ENCODE data around the gene NCAM1.

NCAM1 gene

GRCh38 chr11:113134626-113135025, 173.4 kb downstream of the NCAM1 start:
- no peak for DNase-seq

DNA sequence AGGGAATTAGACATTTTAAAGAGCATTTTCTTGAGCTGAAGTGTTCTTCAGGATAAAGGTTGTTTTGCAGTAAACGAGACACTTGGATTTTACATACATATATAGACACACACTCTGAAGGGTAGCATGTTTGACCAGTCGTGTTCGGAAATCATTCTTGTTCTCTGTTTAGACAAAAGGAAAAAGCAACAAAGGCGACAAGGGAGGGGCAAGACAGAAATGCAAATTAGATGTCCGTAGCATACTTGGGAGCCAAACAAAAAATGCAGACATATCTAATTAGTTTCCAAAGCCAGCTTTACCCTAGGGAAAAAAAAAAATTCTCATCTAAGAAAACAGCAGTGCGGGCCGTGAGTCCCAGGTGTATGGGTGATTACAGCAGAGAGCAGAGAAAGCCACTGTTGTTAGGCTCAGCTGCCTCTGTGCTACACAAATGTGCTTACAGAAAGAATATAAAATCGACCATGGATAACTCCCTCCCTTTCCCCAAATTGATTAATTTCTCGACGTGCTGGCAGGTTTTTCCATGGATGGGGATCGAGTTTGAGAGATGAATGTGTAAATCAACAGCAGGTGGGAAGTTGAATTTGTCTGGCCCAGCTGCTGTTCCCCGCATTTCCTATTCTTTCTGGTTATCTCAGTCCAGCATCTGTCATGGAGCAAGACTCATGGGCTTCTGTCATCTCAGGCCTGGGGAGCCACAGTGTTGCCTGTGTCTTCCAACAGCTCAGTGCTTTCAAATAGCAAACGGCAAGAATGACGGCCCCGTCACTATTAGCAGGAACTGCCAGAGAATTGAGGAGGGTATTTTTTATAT, 176.7 kb downstream of the NCAM1 start:
- DNase-seq, result no peak

GRCh38 chr11:113138731-113139130, 177.5 kb downstream of the NCAM1 start:
- DNase-seq, result no peak

DNA sequence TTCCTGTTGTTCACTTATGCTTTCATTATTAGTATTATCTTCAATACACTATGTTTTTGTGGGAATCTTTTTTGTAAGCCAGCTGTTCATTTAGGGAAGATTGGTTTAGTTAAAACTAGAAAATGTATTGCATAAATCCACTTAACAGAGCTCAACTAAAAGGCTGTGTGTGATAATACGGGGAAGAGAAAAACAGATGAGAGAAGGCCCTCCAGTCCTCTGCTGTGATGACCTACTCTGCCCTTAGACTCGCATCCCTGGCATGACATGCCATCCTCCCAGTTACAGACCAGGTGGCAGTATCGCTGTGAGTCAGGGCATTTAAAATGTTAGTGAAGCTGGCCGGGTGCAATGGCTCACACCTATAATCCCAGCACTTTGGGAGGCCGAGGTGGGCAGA, 179.8 kb downstream of the NCAM1 start:
- DNase-seq, result no peak

GRCh38 chr11:113142508-113142907, 181.3 kb downstream of the NCAM1 start:
- DNase-seq, result no peak

DNA sequence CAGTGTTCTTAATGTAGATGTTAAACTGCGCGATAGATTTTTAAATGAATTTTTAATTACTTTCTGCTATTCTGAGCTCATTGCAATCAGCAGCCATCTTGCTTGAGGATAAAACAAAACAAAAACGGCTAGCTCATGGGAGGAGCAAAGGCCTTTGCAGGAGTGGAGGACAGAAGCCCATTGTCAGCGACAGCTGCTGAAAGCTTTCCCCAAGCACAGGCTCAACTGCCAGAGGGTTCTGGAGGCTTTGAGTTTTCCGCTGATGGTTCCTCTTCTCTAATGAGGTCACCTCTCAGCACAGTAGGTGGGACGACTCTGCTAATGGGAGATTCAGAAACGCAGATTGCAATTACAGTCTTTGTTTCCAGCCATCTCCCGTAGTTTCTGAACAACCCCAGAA, 186.0 kb downstream of the NCAM1 start:
- DNase-seq, result no peak

GRCh38 chr11:113148076-113148475, 186.9 kb downstream of the NCAM1 start:
- DNase-seq, result no peak

GRCh38 chr11:113148652-113149051, 187.4 kb downstream of the NCAM1 start:
- DNase-seq, result no peak

- DNase-seq, result no peak
Observed at GRCh38 chr11:113151521-113151920, 190.3 kb downstream of the NCAM1 start.

- DNase-seq, result no peak
Observed at GRCh38 chr11:113152500-113152899, 191.3 kb downstream of the NCAM1 start.

DNA sequence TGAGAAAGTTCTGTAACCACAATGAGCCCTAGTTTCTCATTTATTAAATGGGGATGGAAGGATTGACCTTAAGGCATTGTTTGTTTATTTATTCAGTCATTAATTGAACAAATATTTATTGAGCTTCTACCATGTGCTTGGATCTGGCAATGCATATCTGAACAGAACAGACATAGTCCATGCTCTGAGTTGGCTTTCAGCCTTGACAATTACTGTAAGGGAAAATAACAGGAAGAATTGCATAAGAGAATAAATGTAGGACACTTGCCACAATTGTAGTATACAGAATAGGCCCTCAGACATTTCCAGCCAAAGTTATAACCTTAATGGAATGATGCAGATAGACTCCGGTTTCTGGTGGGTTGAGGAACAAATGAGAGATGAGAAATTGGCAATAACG, 192.6 kb downstream of the NCAM1 start:
- DNase-seq, result no peak

GRCh38 chr11:113159988-113160807, 199.0 kb downstream of the NCAM1 start:
- no peak for DNase-seq

DNA sequence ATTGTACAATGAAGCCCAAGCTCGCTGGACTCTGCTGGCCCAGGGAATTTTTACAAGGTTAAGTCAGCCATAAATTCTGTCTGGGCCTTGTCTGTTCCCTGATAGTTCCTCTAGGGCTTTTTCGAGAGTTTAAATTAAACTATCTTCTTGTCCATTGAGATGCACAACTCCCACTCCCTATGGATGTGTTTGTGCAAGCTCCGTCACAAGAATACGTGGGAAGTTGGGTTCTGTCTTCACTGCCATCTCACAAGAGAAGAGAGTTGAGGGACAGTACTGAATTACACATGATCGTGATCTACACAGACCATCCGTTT, 199.5 kb downstream of the NCAM1 start:
- no peak for DNase-seq

DNA sequence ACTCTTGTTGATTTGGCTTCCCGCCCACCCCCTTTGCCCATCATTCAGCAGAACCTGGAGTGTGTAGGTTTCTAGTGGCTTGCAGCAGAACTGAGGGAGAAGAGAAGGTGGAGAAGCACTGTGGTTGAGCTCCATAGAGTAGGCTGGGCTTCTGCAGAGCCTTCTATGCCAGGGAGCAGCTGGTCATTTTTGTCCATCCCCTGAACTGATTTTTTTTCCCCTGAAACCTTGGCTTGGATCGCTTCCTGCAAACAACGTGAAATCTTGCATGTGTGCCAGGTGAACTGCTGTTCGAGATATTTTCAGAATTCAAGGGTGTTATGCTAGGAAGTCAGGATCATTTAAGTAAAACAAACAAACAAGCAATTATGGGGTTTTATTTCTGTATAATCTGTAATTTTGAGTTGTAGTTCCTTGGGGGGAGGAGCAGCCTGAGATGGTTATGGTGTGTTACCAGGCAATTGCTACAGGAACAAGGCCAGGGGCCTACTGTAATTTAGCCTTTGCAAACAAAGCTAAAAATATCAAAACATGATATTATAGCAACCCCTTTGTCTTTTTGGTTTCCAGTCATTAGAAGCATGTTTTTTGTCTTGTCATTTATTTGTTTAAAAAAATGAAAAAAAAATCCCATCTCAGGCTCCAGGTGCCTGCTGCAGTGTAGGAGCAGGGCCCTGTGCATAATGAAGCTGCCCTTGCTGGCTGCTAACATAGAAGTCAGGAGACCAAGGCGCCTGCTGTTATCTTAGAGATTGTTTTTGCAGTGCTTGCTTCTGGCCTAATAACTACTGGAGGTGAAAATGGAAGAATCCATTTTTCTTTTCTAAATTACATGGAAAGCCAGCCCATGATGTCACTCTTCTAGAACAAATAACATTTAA, 200.7 kb downstream of the NCAM1 start:
- no peak for DNase-seq

- DNase-seq, result no peak
Observed at GRCh38 chr11:113162592-113162962, 201.4 kb downstream of the NCAM1 start.

DNA sequence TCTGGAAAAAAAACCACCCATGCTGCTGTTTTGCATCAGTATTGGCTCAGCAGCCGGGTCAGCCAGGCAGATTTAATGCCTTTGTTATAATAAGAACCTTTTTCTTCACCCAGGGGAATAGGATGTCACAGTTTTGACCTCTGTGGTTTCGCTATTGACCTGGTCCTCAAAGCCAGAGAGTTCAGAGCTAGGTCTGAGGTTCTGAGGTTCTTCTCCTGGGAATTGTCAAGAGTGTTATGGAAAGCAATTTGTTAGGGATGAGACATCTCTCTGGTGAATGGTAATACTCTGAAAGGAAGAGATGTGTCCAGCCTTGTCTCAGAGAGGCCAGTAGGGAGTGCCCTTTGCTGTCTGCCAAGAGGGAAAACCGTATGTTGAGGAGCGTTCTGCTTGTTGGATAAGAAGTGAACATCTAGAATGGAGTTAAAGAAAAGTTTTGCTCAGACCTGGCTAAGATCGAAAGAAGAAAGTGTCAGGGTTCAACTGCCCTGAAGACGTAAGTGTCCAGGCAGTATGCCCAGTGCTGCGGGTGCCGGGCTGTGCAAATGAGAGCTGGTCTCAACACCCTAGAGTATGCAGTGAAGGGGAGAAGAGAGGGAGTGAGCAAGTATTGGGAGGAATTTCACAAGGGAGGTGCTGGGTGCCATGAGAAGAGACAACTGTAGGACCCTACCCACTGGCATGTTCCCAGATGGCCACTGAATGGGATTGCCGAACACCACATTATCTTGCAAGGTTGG, 202.2 kb downstream of the NCAM1 start:
- no peak for DNase-seq

GRCh38 chr11:113166280-113166679, 205.1 kb downstream of the NCAM1 start:
- DNase-seq, result no peak

- no peak for DNase-seq
Observed at GRCh38 chr11:113167599-113167998, 206.4 kb downstream of the NCAM1 start.

DNA sequence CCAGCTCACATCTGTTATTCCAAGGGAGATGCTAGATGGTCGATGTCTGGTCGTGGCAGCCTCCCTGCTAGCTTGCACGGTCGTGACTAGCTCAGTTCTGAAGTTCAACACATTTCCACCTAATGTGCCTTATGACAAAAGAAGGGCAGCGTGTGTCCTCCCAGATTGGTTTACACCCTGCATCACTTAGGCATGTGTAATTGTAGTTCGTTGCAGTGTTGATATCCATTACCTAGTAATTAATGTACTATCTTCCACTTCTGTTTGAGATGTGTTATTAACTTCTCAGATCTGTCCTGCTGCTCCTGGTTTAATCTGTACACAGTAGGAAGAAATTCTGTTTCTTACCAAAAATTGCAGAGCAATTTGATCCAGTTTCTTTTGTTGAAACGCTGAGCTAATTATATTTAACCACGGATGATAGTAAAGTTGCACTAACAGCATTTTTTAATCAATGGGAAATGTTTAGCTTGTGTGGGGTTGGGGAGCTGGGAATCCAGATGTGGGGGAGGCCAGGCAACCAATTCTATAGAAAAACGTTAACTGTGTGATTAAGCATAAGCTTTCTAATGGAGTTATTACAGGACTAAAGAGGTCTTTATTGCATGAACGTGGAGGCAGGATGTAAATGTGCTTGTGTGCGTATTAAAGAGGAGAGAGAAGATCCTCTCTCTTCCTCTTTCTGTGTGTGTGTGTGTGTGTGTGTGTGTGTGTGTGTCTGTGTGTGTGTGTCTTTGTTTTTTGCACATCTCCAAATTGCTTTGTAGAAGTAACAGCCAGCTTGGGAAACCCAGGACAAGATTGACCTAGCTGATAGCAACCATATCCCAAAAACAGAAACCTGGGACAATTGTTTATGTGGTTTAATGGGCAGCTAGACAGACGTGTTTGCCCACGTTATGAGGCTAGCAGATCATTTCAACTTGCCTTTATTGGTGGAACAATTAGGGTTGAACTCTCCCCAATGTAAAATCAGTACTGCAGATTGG, 207.4 kb downstream of the NCAM1 start:
- no peak for DNase-seq

- no peak for DNase-seq
Observed at GRCh38 chr11:113172382-113172951, 211.2 kb downstream of the NCAM1 start.

- no peak for DNase-seq
Observed at GRCh38 chr11:113173126-113173525, 211.9 kb downstream of the NCAM1 start.

Measured in activated naive CD4-positive, alpha-beta T cell (primary cell).